ENCODE measurements around the gene CRTC3. TPM values are rescaled to one million over a fixed set of nuclear protein-coding genes. Genes with fewer than 3 reads are reported as not detected.

CRTC3 gene
- total and polyA plus RNA-seq, 2 of the 4 experiments (the other 2 are of a cell fraction) = 4.7 to 14.8 TPM

GRCh38 chr15:90497912-90498311 is 31.8 kb upstream of the CRTC3 start:
- Histone ChIP-seq H3K4me3 (ENCODE audit: insufficient read depth, low read depth, low read length) (no peak overlapping the region), H2BK20ac (ENCODE audit: low read depth, low read length) (no peak overlapping the region), H3K9ac (ENCODE audit: low read depth, low read length) (no peak overlapping the region), H3K36me3 (ENCODE audit: control insufficient read depth, insufficient read depth, low read length) (peaks cover 40% of the 10 kb centered on the region), H4K20me1 (ENCODE audit: insufficient read depth, low read length) (no peaks in the 10 kb centered on the region), H3K27ac (ENCODE audit: insufficient read depth, low read length) (no peak overlapping the region), H4K91ac (ENCODE audit: insufficient read depth, low read depth, low read length) (no peak overlapping the region), H3K9me3 (ENCODE audit: control insufficient read depth, insufficient read depth, low read length) (no peaks in the 10 kb centered on the region), H4K5ac (ENCODE audit: low read depth, low read length) (no peak overlapping the region), H3K4me2 (ENCODE audit: low read depth, low read length) (no peak overlapping the region), H2AFZ (replicated peaks; ENCODE audit: low read length, poor library complexity) (no peak overlapping the region), H3K9me1 (ENCODE audit: insufficient read depth, low read length) (no peaks in the 10 kb centered on the region), H3K79me1 (ENCODE audit: low read depth in 1 of 2, low read length in 2 of 2) (peaks cover 4 to 8% of the 10 kb centered on the region in 2 experiments; a peak in 3 of 4 replicates), H4K8ac (ENCODE audit: low read depth in 2 of 2, low read length in 2 of 2) (no peak overlapping the region), H3K27me3 (ENCODE audit: control insufficient read depth, insufficient read depth, low read length) (no peaks in the 10 kb centered on the region), H2AK5ac (ENCODE audit: low read depth, low read length) (no peak overlapping the region), H3K56ac (ENCODE audit: extremely low read depth, insufficient read depth, low read length) (no peak overlapping the region), H2AK9ac (replicated peaks; ENCODE audit: low read depth, low read length, poor library complexity) (no peak overlapping the region), H2BK120ac (ENCODE audit: low read depth, low read length) (no peak overlapping the region), H3K4me1 (ENCODE audit: control insufficient read depth, insufficient read depth, low read length) (no peaks in the 10 kb centered on the region), H2BK5ac (ENCODE audit: low read depth, low read length, poor library complexity, severe bottlenecking) (no peak overlapping the region), H2BK15ac (ENCODE audit: low read depth, low read length) (no peak overlapping the region), H3K23ac (ENCODE audit: low read depth, low read length) (no peak overlapping the region), H3K18ac (ENCODE audit: low read depth, low read length) (no peak overlapping the region), H3K14ac (replicated peaks; ENCODE audit: low read depth, low read length) (no peak overlapping the region), H3K4ac (ENCODE audit: low read depth, low read length) (no peak overlapping the region)
- dilution Hi-C loops (cut with HindIII; ENCODE audit: low sequenced_read_pairs, unreplicated experiment) (no loop called here), intact Hi-C loops (cut with micrococcal nuclease) (loop anchor here (5.0 kb wide), 1 partner anchor 194 kb away; no protein-coding TSS in a partner anchor), in situ Hi-C loops (cut with MboI; ENCODE audit: low sequenced_read_pairs) (loop anchor here (10.0 kb wide), 1 partner anchor 387 kb away; the partner anchor contains the start of gene FES)
- no CpG with 5 or more reads among the region's 6 CpGs for whole genome bisulfite sequencing, 2 experiments (ENCODE audit: extremely low coverage in 2 of 2, insufficient read length in 1 of 2)
- BruUV-seq (replicated peaks) = no TSS peak
- no peak for TF ChIP-seq CEBPB (IDR thresholded peaks at IDR 0.05; ENCODE audit: low read depth, low read length)
- no peak for TF ChIP-seq NFE2L2 (IDR thresholded peaks at IDR 0.05; ENCODE audit: low read depth, low read length)
- no peak for TF ChIP-seq RCOR1 (IDR thresholded peaks at IDR 0.05; ENCODE audit: insufficient replicate concordance, low read length)
- no peak for TF ChIP-seq MAFK (IDR thresholded peaks at IDR 0.05; ENCODE audit: low read depth, low read length)
- no peak for TF ChIP-seq ELK1 (IDR thresholded peaks at IDR 0.05; ENCODE audit: borderline replicate concordance, low read depth, low read length)
- no peak for TF ChIP-seq MXI1 (IDR thresholded peaks at IDR 0.05; ENCODE audit: borderline replicate concordance, low read depth, low read length)
- no peak for TF ChIP-seq MAZ (IDR thresholded peaks at IDR 0.05; ENCODE audit: borderline replicate concordance, low read depth, low read length)
- TF ChIP-seq USF2 (IDR thresholded peaks at IDR 0.05; ENCODE audit: low read depth, low read length) = no peak
- no peak for TF ChIP-seq RAD21 (IDR thresholded peaks at IDR 0.05; ENCODE audit: low read length)
- no peak for TF ChIP-seq SMC3 (IDR thresholded peaks at IDR 0.05; ENCODE audit: low read depth, low read length)
- ATAC-seq (ENCODE audit: low read depth) (no peak), DNase-seq (no peak)
- ChIA-PET POLR2A (ENCODE audit: unreplicated experiment) (interaction anchor here (0.7 kb wide), 1 partner anchor 869 kb away, joined by 4 read pairs; no protein-coding TSS in a partner anchor), CTCF (interaction anchor here (0.6 kb wide), 1 partner anchor 181 kb away, joined by 5 read pairs; no protein-coding TSS in a partner anchor)
